Panc1 (cell line): ENCODE results near the gene ZC3H15.

Experiments
- CTCF ChIP-seq: fragments of 450-650 bp; IDR thresholded peaks from 2 replicates; pipeline ENCODE4 v1.5.1; 2017; ENCODE audit warnings: mild to moderate bottlenecking
- POLR2AphosphoS5 ChIP-seq: IDR thresholded peaks from 2 replicates; pipeline ENCODE4 v1.6.1; 2012; ENCODE audit warnings: mild to moderate bottlenecking, low read depth, low read length, moderate library complexity
- TCF7L2 ChIP-seq: IDR thresholded peaks from 2 replicates; pipeline ENCODE4 v1.6.1; 2011; ENCODE audit warnings: mild to moderate bottlenecking, low read depth, low read length, inconsistent platforms

- TF ChIP-seq CTCF (no peak), POLR2AphosphoS5 (no peak), TCF7L2 (no peak)
Observed at GRCh38 chr2:186484062-186484735, 1.9 kb upstream of the ZC3H15 start.
